ENCODE results near the gene GPI.
"Not testable (repeated sequence)": the region's sequence is repeated elsewhere in the genome, so short reads cannot be mapped to it uniquely, and the experiment has no call there.

Gene GPI

DNA sequence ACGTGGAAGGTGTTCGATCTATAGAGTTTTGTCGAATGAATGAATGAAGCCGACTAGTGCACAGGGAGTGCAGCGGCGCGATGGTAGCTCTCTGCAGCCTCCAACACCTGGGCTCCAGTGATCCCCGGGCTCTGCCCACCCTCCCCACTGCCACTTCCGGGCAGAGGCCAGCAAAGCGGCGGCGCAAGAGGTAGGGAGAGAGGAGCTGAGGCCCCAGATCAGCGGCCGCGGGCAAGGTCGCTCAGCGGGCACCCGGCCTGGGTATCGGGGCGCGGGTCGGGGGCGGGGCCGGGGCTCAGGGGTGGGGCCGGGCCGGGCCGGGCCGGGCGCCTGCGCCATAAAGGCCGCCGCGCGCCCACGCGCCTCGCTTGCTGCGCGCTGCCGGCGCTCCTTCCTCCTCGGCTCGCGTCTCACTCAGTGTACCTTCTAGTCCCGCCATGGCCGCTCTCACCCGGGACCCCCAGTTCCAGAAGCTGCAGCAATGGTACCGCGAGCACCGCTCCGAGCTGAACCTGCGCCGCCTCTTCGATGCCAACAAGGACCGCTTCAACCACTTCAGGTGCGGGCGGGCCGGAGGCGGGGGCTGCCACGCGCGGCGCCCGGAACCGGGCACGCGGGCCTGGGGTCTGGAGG is at the start of gene GPI:
Gene GPI (plus strand): TSS at position 367 of the 633 bp plus-strand sequence. CDS start 71 bp downstream, at position 438.
- peak within 1 kb of the TSS; percentile 32 for H3K27ac ChIP-seq
- no peak for DNase-seq (ENCODE audit: low read depth, low spot score)

DNA sequence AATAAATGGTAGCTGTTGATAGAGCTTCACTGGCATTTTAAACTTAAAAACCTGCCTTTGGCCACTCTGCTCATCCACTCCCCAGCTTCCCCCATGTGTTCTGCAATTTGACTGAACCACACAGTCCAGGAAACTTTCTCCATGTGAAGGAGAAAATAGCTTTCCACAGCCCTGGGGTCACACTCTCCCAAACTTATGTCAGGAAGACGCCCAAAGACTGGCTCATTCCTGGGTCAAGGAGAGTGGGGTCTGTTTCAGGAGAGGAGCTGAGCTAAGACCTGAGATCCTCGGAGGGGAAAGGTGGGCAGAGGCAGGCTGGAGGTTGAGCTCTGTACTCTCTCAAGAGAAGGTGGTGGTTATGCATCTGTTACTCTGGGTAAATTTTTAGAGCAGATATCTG is 48.7 kb upstream of the GPI start:
- peak overlapping the region; percentile 51 for H3K27ac ChIP-seq
- DNase-seq (ENCODE audit: low read depth, low spot score): no peak

DNA sequence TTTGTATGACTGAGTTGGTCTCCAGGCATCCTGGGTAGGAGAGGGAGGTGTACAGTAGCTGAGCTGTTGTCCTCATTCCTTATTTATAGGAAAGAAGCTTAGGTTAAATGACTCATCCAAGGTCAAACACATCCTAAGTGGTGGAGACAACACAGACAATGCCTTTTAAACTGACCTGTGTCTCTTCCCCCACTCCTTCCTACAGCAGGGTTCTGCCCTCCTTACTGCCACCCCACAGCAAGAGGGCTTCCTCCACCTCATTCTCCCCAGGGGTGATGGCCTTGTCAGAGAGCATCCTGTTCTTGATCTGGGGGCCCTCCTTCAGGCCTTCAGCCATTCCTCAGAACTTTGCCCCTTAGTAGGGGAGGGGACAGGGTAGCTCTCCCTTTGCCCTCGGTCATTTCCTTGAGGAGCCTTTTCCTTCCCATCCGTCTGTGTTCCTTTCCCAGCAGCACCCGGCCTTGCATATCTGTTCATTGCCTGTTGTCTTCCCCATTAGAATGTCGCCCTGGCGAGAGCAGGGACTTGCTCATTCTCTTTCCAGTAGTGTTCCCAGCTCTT is 48.2 kb upstream of the GPI start:
- H3K27ac ChIP-seq: peak overlapping the region; percentile 51
- DNase-seq (ENCODE audit: low read depth, low spot score): no peak

DNA sequence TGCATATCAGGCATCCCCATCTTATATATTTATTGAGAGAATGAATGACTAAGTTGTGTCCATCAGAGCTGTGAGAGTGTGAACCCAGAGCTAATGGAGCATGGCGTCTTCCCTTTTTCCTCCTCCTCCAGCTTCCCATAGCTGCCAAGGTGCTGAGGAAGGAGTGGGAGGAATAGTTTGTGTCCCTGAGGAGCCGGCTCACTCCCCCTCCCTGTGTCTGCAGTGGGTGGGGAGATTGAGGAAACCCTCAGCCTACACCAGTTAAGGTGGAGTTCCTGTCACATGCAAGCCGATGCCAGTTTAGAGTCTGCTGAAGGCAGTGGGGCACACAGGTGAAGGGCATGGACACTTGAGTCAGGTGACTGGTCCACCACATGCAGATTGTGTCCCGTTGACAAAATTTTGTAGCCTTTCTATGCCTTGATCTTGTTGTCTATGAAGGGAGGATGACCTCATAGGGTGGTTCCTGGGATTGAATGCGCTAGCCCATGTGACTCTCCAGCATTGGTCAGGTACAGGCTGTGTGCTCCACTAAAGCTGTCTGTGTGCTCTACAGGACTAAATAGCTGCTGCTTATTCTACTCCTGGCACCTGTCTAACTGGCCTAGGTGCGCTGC is 47.6 kb upstream of the GPI start:
- peak overlapping the region; percentile 51 for H3K27ac ChIP-seq
- DNase-seq (ENCODE audit: low read depth, low spot score): no peak

DNA sequence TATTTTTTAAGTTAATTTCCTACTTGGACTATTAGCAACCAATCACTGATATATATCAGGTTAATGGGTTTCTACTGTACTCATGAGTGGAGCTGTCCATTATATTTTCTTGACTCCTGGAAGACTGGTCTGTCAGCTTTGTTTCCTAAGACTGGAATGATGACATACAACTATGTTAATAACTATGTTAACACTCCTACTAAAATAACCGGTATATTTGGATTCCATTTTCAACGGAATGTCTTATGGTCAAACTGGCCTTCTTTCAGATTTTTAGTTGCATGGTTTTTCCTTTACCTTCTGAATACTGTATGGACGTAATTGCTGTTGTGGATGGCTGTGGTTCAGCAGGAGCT is 45.8 kb upstream of the GPI start:
- DNase-seq (ENCODE audit: low read depth, low spot score): peak; percentile 27
- peak overlapping the region; percentile 51 for H3K27ac ChIP-seq

DNA sequence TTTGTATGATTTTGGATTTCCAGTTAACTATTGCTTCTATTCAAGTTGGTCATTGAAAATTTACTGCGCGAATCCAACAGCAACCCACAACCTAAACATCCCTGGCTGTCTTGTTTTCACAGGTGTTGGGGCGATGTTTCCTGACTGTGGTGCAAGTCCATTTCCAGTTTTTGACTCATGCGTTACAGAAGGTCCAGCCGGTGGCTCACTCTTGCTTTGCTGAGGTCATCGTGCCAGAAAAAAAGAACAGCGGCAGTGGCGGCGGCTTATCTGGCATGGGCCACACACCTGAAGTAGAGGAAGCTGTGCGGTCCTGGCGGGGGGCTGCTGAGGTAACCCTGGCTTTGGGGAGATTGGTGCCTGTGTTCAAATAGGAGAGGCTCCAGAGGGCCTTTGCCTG is 45.2 kb upstream of the GPI start:
- no peak for DNase-seq (ENCODE audit: low read depth, low spot score)

DNA sequence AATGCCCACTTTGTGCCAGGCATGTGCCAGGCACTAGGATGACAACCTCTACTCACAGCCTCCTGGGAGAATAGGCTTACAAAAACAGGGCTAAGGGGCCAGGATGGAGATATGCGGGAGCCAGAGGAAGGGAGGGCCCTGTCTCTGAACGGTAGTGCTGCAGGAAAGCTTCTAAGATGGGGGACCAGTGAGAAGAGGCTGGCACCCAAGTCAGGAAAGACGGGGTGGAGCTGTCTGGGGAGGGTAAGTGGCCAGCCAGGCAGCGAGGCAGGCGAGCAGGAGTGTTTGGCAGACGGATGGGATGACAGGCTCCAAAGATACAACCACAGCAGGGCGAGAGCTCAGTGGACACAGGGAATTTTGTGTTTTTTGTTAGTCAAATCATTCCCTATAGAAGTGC is 44.7 kb upstream of the GPI start:
- peak overlapping the region; percentile 51 for H3K27ac ChIP-seq
- DNase-seq (ENCODE audit: low read depth, low spot score): no peak

More for the DNA sequence above, 45.2 kb upstream of the GPI start:
- peak overlapping the region; percentile 51 for H3K27ac ChIP-seq

DNA sequence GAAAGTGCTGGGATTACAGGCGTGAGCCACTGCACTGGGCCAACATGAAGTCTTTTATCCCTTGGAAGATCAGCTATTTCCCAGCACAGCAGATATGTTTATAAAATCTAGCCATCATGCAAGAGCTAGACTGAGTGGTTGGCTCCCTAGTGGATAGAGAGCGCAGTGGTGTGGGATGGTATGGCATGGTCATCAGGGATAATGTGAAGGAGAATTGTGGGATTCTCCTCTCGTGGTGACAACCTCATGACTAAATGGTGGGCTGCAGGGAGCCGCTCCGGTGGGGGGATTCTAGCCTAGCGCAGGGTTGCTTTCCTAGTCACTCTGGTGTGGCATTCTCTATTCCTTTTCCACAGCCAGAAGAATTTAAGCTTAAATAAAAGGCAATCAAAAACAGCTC is 43.3 kb upstream of the GPI start:
- no peak overlapping the region for H3K27ac ChIP-seq
- no peak for DNase-seq (ENCODE audit: low read depth, low spot score)

DNA sequence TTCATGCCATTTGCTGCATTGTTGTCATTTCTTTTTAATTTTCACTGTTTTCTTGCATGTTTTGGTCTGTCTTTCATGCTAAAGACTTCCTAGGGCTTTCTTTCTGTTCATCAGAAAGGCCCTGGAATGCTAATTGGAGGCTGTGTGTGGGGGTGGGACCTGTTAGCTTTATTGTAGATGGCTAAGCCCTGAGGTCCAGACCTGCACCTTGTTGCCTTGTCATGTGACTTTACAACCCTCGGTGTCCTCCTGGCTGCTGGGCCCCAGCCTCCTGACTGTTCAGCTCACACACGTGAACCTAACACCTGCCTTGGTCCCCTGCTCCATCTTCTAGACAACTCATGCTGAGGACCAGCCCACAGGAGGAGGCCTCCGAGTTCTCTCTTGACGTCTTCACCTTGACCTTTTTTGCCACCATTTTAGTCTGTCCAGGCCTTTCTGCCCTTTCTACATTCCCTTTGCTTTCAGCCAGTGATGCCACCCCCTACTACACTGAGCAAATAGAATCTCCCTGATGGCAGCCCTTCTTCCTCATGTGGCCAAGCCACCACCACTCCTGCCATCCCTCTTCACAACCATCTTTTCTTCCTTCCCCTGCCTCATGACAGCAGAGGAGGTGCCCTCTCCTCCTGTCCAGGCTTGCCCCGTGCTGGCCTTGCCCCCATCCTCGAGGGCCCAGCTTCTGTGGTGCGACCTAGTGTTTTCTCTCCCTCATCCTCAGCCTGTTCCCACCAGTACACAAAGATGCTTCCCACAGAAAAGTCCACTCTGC is 41.4 kb upstream of the GPI start:
- H3K27ac ChIP-seq: no peak overlapping the region
- DNase-seq (ENCODE audit: low read depth, low spot score): no peak

DNA sequence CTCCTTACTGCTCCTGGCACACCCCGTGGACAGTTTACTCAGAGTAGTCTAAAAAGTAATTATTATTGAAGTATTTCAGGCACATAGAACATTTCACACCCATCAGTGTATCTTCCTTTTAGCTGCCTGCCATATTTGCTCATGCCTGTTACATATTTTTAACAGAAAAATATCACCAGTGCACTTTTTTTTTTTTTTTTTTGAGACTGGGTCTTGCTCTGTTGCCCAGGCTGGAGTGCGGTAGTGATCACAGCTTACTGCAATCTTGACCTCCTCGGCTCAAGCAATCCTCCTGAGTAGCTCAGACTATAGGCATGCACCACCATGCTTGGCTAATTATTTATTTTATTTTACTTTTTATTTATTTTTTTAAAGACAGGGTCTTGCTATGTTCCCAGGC is 40.7 kb upstream of the GPI start:
- no peak overlapping the region for H3K27ac ChIP-seq
- DNase-seq (ENCODE audit: low read depth, low spot score): no peak

DNA sequence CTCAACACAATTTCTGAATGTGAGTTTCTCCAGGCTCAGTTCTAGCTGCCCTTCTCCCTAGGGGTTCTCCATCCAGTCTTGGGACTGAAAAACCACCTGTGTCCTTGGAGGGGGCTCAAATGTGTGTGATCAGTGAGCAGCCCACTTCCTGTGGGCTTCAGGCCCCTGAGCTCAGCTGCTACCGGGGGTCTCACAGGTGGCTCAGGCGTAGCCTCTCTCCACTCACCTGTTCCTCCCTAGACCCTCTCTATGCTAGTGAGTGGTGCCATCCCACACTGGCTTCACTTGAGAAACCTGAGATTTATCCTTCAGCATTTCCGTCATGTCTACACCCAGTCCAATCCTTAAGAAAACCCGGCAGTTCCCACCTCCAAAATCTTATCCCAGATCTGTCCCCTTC is 39.8 kb upstream of the GPI start:
- no peak for DNase-seq (ENCODE audit: low read depth, low spot score)
- H3K27ac ChIP-seq: no peak overlapping the region

DNA sequence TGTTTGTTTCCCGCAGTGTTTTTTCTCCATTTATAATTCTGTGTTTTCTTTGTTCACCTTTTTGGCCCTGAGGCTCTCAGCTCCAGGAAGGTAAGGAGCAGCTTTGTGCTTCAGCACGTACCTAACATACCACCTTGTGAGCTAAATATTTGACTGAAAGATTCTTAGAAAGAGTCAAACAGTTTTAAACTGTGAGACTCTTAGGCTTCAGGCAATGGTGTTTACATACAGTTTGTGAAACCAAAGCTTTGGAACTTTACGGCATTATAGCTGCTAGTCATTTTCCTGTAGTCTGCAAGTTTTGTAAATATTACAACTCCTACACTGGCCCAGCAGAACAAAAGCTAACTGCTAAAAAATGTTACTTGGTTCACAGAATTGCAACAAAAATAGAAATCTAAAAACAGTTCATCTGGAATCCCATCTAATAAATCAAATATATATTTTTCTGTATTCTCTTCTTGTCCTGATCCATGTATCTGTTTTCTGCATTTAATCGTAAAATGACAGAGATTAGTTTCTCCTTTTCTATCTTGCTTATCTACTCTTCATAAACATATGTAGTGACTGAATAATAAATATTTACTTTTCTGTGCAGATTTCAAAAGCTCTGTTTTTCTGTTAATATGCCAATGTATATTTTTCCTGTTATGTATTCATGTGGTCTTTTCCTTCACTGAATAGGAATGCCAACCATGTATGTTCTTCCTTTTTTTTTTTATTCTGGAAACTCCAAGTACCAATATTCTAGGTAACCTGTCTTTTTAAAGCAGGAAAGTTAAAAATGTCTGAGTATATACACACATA is 38.8 kb upstream of the GPI start:
- DNase-seq (ENCODE audit: low read depth, low spot score): no peak
- H3K27ac ChIP-seq: no peak overlapping the region

DNA sequence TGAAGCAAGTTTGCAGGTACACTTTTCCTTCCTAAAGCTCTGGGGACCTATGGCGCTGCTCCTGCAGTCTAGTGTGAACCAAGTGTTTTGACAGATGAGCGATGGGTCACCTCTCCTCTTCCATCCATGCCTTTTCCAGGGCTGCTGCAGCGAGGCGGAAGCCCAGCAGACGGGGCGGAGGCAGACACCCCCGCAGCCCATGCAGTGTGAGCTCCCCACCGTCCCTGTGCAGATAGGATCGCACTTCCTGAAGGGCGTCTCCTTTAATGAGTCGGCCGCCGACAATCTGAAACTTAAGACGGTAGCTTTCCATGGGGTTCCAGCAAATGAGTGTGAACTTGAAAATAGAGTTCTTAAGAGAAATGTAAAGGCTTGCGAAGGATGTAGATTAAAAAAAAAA is 37.1 kb upstream of the GPI start:
- DNase-seq (ENCODE audit: low read depth, low spot score): no peak
- no peak overlapping the region for H3K27ac ChIP-seq

DNA sequence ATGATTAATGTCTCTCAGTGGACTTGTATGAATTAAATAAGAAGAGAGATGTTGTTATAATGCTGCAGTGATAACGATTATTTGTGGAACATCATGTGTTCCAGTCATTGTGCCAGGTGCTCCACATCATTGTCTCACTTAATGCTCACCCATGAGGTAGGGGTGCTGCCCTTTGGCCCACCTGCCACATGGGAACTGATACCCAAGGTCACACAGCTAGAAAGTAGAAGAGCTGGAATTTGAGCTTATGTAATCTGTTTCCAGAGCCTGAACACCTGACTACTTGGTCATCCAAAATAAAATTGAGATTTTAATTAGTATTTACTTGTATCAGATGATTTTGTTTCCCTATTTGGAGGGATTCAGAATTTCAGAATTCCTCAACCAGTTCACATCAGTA is 36.0 kb upstream of the GPI start:
- DNase-seq (ENCODE audit: low read depth, low spot score): no peak
- no peak overlapping the region for H3K27ac ChIP-seq

DNA sequence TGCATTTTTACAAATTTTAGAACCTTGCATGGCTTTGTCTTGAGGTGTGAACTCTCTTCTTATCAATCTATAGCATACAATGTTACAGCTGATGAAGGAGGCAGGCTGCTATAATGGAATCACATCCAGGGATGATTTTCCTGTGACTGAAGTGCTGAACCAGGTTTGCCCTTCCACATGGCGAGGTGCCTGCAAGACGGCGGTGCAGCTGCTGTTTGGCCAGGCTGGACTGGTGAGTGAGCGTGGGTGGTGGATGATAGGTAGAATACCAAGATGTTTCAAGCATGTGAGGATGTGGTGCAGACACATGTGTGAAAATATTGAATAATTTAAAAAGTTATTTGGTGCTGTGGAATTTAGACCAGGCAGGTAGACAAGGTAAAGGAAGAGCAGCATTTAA is 34.9 kb upstream of the GPI start:
- no peak for DNase-seq (ENCODE audit: low read depth, low spot score)
- no peak overlapping the region for H3K27ac ChIP-seq

DNA sequence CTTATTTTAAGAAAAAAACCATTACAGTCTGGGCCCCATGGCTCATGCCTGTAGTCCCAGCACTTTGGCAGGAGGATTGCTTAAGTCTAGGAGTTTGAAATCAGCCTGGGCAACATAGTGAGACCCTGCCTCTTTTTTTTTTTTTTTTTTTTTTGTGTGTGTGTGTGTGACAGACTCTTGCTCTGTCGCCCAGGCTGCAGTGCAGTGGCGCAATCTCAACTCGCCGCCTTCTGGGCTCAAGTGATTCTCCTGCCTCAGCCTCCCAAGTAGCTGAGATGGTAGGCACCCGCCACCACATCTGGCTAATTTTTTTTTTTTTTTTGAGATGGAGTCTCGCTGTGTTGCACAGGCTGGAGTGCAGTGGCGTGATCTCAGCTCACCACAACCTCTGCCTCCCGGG is 34.4 kb upstream of the GPI start:
- not testable (repeated sequence) for DNase-seq (ENCODE audit: low read depth, low spot score)

DNA sequence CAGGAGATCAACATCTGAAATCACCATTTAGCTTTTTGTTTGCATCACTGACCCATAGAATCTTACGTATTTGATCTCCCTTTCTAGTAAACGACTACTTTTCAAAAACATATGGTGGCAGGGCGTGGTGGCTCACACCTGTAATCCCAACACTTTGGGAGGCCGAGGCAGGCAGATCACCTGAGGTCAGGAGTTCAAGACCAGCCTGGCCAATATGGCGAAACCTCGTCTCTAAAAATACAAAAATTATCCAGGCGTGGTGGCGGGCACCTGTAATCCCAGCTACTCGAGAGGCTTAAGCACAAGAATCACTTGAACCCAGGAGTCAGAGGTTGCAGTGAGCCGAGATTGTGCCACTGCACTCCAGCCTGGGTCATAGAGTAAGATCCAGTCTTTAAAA is 33.4 kb upstream of the GPI start:
- H3K27ac ChIP-seq; DNase-seq (ENCODE audit: low read depth, low spot score): not testable (repeated sequence)

More for the DNA sequence above, 34.4 kb upstream of the GPI start:
- not testable (repeated sequence) for H3K27ac ChIP-seq

DNA sequence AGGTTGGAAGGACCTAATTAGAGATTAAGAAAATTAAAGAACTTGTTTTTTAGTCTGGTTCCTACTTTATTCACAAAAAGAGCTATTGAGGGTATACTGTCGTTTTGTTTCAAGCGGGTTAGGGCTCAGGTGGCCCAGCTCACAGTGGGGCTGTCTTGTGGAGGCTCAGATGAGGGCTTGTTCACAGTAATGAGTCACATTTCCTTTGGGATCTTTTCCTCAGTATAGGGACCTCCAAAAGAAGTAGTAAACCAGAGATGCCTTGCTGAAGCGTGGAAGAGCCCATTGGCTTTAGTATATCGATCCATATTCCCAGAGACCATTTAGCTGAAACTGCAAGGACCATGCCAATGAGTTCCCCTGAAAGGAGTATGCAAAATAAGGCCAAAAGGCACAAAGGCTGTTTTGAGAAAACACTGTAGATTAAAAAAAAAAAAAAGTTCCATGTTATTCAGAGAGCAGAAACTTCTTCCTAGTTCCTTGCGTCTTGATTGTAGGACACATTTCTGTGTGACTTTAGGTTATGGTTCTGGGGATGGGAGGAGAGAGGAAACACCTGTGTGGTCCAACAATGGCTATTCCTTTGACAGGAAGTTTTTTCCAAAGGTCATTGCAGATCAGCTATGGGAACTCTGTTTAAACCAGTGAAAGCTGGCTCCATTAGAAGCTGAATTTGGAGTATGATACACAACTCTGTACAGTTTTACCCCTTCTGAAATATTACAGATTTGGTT is 32.8 kb upstream of the GPI start:
- no peak overlapping the region for H3K27ac ChIP-seq
- no peak for DNase-seq (ENCODE audit: low read depth, low spot score)

DNA sequence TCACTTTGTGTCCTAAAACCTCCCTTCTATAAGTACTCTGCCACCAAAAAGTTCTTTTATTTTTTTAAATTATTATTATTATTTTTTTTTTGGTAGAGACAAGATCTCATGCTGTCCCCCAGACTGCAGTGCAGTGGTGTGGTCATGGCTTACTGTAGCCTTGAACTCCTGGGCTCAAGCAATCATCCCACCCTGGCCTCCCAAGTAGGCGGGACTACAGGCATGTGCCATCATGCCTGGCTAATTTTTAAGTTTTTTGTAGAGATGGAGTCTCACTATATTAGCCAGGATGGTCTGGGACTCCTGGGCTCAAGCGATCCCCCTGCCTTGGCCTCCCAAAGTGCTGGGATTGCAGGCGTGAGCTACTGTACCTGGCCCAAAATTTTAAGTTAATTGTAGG is 29.1 kb upstream of the GPI start:
- DNase-seq (ENCODE audit: low read depth, low spot score): no peak
- no peak overlapping the region for H3K27ac ChIP-seq

DNA sequence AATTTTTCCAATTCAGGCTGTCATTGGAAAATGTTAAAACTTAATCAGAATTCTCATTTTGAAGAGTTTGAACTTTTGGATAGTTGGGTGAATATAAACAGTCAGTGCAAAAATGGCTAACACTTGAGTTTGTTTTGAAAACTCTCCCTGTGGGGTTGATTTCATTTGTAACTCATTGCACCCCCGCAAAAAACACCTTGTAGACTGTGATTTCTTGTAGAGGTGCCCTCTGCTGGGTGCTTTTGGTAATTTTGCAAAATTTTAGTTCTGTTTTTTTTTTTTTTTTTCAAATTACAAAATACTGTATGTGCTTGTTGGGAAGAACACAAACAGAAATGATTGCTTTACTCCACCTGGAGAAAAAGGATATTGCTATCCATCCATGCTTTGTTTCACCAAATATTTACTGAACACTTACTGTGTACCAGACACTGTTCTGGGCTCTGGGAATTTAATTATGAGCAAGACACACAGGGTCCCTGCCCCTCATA is 28.2 kb upstream of the GPI start:
- H3K27ac ChIP-seq: no peak overlapping the region
- no peak for DNase-seq (ENCODE audit: low read depth, low spot score)

Measured in epithelial cell of prostate (primary cell).